ENCODE results near the gene EXT2.

EXT2 gene

DNA sequence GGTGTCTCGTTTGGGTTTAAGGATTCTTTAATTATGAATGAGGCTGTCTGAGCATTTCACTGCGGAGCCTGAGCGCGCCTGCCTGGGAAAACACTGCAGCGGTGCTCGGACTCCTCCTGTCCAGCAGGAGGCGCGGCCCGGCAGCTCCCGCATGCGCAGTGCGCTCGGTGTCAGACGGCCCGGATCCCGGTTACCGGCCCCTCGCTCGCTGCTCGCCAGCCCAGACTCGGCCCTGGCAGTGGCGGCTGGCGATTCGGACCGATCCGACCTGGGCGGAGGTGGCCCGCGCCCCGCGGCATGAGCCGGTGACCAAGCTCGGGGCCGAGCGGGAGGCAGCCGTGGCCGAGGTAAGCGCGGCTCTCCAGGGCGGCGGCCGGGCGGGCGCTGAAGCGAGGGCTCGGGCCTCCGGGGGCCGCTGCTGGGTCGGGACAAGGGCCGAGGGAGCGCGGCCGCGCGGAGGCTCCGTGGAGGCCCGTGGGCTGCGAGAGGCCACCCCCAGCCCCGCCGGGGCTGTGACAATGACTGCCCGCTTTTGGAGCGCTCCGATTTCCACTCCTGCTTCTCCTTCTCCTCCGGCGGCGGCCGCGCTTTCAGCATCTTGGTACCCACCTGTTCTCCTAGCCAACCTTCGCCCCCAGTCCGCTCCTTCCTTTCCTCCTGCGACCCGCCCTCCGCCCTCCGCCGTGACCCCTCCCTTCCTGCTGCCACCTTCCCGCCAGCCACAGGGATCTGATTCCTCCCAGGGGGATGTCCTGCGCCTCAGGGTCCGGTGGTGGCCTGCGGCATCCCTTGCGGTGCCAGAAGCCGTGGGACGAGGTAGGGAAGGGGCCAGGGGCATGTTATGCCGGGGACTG lies at the start of gene EXT2:
TSS of gene EXT2 (plus strand) at position 173 of the 854 bp plus-strand sequence. CDS start 12,035 bp downstream, outside the sequence.
- peak; percentile 83 for DNase-seq (ENCODE audit: low read depth)

- DNase-seq (ENCODE audit: low read depth): no peak
Observed at GRCh38 chr11:44046182-44046581, 49.3 kb upstream of the EXT2 start.

- no peak for DNase-seq (ENCODE audit: low read depth)
Observed at GRCh38 chr11:44047298-44047697, 48.2 kb upstream of the EXT2 start.

DNA sequence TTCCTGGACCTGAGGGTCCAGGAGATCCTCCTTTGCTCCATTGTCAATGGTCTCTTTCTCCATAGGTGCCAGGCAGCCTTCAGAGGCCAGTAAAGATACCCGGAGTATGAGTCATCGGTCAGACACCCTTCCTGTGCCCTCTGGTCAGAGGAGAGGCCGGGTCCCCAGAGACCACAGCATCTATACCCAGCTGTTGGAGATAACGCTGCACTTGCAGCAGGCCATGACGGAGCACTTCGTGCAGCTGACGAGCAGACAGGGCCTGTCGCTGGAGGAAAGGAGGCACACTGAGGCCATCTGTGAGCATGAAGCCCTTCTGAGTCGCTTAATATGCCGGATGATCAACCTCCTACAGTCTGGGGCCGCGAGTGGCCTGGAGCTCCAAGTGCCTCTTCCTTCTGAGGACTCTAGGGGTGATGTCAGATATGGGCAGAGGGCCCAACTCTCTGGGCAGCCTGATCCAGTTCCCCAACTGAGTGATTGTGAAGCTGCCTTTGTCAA lies 47.5 kb upstream of the EXT2 start, which contains the start of gene ACCSL:
TSS of gene ACCSL (plus strand) at position 51 of the 501 bp plus-strand sequence. CDS start at position 107, 56 bp downstream.
- no peak for DNase-seq (ENCODE audit: low read depth)

GRCh38 chr11:44049832-44050231 lies 45.6 kb upstream of the EXT2 start:
- no peak for DNase-seq (ENCODE audit: low read depth)

DNA sequence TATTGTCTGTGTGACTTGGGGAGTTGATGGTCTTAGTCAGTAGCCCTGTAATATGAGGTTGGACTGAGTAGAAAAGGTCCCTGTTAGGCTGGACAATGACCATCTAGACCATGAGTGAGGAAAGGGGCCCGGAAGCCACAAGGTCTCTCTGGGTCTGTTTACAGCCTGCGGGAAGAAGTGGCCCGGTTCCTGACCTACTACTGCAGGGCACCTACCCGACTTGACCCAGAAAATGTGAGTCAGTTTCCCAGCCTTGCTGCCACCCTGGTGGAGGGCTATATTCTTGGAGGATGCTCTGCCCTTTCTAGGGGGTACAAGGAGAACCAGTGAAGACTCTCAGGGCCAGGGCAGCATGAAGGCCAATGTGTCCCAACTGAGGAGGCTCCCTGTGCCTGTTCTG lies 44.3 kb upstream of the EXT2 start:
- no peak for DNase-seq (ENCODE audit: low read depth)

DNA sequence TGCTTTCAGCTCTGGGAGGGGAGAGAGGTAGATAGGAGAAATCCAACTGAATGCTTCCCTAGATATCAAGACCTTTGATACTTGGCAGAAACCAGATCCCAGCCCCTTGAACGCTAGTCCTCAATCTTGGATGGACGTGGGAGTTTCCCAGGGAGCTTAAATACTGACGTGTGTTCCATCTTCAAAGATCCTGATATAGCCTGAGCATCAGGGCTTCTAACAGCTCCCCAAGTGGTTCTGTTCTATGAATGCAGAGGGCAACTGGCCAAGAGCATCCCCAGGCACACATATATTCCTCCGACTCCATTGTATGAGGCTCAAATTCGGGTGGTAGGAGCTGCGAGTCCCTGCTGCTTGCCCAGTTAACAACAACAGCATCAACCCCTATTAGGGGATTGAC lies 38.1 kb upstream of the EXT2 start:
- no peak for DNase-seq (ENCODE audit: low read depth)

- DNase-seq (ENCODE audit: low read depth): no peak
Observed at GRCh38 chr11:44058275-44058674, 37.2 kb upstream of the EXT2 start.

- DNase-seq (ENCODE audit: low read depth): no peak
Observed at GRCh38 chr11:44065161-44065661, 30.3 kb upstream of the EXT2 start.

GRCh38 chr11:44065841-44066731 lies 29.4 kb upstream of the EXT2 start, which contains the start of gene ACCS:
TSS of gene ACCS (plus strand) at chr11:44066270. CDS start at chr11:44067628, 1,358 bp downstream.
- peak; percentile 81 for DNase-seq (ENCODE audit: low read depth)

- no peak for DNase-seq (ENCODE audit: low read depth)
Observed at GRCh38 chr11:44066732-44067141, 28.7 kb upstream of the EXT2 start.

DNA sequence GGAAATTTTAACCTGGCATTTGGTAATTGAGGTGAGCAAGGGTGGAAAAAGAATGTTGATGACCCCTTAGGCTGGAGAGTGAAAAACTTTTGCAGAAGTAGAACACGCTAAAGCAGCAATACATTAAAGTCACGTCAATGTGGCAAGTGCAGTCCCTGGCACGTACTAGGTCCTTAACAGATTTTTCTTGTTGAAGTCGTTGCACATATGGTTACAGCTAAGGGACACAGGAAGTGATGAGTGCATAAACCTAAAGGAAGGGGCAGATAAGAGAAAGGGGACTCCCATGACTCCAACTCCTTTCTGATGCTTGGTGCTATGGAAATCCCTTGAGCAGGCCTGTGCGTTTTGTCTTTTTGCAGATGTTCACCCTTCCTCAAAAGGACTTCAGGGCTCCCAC lies 28.2 kb upstream of the EXT2 start:
- no peak for DNase-seq (ENCODE audit: low read depth)

DNA sequence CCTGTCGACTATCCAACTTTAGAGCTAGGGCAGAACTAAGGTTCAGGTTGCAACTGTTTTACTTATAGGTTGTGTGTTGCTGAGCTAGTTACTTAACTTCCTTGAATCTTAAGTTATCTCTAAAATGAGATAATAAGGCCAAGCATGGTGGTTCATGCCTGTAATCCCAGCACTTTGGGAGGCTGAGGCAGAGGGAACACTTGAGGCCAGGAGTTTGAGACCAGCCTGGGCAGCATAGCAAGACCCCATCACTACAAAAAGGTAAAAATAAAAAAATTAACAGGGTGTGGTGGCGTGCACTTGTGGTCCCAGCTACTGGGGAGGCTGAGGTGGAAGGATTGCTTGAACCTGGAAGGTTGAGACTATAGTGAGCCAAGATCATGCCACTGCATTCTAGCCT lies 27.3 kb upstream of the EXT2 start:
- DNase-seq (ENCODE audit: low read depth): no peak

DNA sequence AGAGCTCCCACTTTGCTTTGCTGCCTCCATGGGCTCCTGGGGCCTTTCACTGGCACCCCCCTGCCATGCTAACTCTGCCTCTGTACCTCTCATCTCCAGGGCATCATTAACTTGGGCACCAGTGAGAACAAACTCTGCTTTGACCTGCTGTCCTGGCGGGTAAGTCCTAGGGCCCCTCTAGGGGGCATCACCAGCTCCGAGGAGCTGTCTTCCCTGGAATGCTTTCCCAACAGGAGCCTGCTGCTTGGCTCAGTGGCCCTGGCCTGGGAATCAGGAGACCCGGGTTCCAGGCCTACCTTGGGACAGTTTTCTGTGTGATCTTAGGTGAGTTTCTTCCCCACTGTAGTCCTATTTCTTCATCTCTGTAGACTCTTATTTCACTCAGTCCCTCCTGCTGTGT lies 24.3 kb upstream of the EXT2 start:
- DNase-seq (ENCODE audit: low read depth): no peak

GRCh38 chr11:44072757-44073658 lies 22.5 kb upstream of the EXT2 start:
- no peak for DNase-seq (ENCODE audit: low read depth)

DNA sequence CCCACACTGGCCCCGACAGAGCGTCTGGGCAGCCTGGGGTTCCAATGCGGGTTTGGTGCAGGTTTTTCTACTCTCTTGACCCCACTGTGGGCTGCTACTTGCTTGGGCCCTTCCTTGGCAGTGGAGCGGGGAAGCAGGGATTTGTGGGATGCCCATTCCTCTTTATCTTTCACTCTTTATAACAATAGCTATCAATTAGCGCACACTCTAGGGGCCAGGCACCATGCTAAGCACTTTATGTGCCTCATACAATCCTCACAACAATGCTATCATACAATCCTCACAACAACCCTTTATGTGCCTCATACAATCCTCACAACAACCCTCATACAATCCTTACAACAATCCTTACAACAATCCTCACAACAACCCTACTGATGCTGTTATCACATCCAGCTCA lies 16.7 kb upstream of the EXT2 start:
- DNase-seq (ENCODE audit: low read depth): no peak

DNA sequence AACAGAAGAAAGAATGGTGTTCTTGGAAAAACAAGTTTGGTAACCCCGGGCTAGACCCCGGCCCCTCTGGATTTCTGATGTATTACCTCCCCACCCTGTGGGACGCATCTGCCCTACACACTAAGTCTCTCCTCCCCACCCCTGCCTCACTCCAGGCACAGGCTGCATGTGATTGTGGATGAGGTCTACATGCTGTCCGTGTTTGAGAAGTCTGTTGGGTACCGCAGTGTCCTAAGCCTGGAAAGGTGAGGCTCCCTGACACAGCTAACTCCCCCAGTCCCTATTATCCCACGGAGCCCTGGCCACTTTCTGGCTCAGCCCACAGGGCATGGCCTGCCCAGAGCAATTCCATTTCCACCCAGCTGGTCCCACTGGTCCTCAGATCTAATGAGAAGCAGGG lies 16.1 kb upstream of the EXT2 start:
- DNase-seq (ENCODE audit: low read depth): no peak

DNA sequence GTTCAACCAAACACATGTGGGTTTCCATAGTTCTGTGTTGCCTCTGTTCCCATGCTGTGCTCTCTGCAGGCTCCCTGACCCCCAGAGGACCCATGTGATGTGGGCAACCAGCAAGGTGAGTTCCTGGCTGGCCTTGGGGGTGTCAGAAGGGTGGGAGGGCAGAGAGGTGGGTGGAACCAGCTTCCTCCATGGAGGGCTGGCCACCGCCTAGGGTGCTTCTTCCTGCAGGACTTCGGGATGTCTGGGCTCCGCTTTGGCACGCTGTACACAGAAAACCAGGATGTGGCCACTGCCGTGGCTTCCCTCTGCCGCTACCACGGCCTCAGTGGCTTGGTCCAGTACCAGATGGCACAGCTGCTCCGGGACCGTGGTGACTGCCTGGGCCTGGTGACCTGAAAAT lies 14.5 kb upstream of the EXT2 start:
- no peak for DNase-seq (ENCODE audit: low read depth)

DNA sequence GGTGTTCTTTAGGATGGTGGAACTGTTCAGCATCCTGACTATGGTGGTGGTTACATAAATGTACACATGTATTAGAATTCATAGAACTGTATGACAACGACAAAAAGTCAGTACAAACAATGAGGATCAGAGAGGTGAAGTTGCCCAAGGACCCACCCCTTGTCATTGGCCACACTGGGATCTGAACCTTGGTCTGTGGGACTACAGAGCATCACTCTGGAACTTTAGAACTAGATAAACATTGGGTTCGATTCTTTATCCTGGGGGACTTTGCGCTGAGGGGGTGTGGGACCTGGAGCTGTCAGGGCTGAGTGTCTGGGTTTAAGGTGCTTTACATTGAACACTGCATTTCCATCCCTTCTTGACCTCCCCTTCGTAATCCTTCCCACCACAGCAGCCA lies 12.8 kb upstream of the EXT2 start:
- no peak for DNase-seq (ENCODE audit: low read depth)

DNA sequence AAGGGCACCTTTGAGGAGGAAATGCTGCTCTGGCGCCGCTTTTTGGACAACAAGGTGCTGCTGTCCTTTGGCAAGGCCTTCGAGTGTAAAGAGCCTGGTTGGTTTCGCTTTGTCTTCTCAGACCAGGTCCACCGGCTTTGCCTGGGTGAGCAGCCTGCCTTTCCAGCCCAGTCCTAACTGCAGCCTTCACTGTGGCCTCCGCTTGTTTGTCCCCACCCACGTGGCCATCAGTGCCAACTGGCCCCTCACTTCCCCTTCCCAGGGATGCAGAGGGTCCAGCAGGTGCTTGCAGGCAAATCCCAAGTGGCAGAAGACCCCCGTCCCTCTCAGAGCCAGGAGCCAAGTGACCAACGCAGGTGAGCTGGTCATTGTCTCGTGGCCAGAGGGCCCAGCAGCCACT lies 12.0 kb upstream of the EXT2 start:
- no peak for DNase-seq (ENCODE audit: low read depth)

DNA sequence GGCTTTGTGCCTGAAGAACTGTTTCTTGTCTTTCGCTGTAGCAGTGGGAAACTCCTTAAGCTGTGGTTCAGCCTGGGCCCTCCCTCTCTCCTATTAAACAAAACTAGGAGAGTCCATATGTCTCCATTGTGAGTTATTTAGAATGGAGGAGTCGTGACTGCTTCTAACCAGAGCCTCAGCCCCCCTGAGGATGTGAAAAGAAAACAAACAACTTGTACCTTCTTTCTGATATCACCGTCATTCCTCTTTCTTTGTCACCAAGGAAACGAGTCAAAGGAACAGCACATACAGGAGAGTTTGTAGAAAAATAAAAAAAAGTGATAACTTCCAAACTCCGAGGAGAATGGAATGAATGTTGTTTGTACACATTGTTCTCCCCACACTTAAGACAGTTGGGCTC lies 11.6 kb upstream of the EXT2 start:
- DNase-seq (ENCODE audit: low read depth): no peak

All from activated T-cell treated with anti-CD3 and anti-CD28 coated beads for 48 hours (primary cell).